GM19023 (cell line): ENCODE data around the gene TMEM179B.

Experiments
- ATAC-seq: cut with Tn5 transposase; IDR thresholded peaks from one replicate; pipeline ENCODE4 v1.9.1; 2021; ENCODE audit warnings: mild to moderate bottlenecking, moderate library complexity; ENCODE audit not compliant: unreplicated experiment

The TMEM179B gene

DNA sequence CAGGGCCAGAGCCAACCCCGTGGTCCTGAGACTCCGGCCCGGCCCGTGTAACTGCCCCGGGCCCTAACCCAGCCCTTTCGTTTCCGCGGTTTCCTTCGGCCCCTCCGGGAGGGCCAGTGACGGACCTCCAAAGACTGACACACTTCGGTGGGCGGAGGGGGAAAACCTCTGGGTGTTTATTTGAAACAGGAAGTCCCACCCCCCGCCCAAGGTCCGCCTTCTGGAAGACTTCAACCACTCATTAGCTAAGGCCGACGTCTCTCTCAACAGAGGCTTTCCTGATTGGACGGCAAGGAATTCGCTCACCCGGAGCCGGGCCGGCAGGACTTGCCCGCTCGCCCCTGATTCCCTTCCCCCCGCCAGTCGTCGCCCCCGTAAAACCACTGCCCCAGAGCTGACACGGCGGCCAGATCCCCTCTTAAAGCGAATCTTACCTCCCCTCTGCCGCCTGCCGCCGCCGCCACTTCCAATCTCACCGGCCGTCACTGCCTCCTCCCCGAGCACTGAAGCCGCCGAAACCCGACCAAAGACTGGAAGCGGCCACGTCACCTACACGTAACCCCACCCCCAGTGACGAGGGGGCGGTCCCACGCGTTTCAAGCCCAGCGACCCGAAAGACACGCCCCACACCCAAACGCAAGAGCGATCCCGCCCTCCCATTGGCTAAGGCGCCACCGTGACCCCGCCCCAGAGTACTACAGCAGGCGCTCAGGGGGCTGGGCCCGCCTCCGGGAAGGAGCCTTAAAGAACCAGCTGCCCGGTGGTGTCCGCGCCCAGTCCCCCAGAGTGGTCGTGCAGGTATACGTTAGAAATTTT is 44.5 kb downstream of the TMEM179B start, which contains the start of gene STX5:
STX5 (minus strand) TSS at position 532 of the 816 bp plus-strand sequence. CDS start 808 bp downstream, outside the sequence.
- ATAC-seq: peak; percentile 88

GRCh38 chr11:62832336-62833234 is 45.4 kb downstream of the TMEM179B start, which contains the start of gene TEX54:
Gene TEX54 (minus strand): TSS chr11:62832841.
- ATAC-seq: peak; percentile 6

- ATAC-seq: no peak
These were observed 48.1 kb downstream of the TMEM179B start for GRCh38 chr11:62835336-62835735.

DNA sequence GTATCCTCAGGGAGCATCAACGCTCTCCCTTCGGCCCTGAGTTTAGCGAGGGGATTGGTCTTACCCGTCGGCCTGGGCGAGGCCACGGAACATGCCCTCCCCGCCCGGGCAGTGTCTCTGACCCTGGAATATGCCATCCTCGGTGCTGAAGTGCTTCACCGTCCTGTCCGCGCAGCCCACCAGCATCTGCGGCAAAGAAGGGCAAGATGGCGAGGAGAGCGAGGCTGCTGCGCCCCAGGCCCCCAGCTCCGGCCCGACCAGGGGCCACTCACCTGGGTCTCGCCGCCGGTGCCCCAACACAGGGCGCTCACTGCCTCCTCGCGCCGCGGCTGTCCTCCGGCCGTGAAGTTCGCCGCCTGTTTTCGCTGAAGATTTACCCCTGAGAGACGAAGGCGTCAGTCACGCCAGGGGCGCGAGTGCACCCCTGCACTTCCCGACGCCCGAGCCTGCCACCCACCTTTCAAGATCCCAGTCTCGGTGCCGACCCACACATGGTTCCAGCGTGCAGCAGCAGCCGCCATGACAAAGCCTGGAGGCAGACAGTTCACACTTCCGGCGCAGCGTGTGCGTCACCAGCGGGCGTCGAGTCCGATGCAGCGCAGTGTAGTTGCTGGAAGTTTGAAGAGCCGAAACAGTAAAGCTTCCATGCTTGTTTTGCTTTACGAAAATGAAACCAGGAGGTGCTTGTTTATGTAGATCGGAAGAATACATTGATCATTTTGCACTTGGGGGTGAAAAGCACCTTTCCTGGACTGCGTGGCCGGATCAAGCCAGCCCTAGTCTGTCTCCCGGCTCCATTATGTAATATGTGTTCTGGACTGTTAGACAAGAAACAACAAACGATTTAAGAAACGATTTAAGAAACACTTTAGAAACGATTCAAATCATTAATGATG is 52.1 kb downstream of the TMEM179B start, which contains the start of gene WDR74:
WDR74 (minus strand) TSS at position 541 of the 896 bp plus-strand sequence; CDS start at position 521, 20 bp downstream.
- peak; percentile 40 for ATAC-seq
